ENCODE results near the gene GOLGA3. TPM values are rescaled to one million over a fixed set of nuclear protein-coding genes. Genes with fewer than 3 reads are reported as not detected.
"Not testable (repeated sequence)": the region's sequence is repeated elsewhere in the genome, so short reads cannot be mapped to it uniquely, and the experiment has no call there.

The GOLGA3 gene
- total RNA-seq, 1 donor from 2014 or later = 64.5 TPM

DNA sequence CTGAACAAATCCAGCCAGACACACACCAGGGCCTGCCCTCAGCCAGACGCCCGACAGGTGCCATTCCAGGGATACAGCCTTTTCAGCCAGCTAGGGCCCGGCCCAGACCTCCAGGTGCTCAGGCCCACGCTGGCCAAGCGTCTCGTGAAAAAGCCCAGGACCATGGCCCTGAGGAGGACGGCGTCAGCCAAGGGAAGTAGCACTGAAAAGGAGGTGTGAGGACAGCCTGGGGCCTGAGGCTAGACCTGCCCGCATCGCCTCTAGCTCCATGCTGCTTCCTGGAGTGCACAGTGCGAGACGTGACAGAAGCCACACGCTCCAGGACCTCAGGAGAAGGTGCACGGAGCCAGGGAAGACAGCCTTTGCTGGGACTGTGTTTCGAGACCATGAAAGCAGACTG lies 29.8 kb downstream of the GOLGA3 start:
- no peak overlapping the region for H3K4me3 Mint-ChIP-seq (ENCODE audit: low read depth)
- H3K27ac Mint-ChIP-seq = no peak overlapping the region
- intact Hi-C loops (cut with micrococcal nuclease) = no loop called here
- no peaks in the 10 kb centered on the region for H3K4me1 Mint-ChIP-seq (ENCODE audit: low read depth)
- no peak for DNase-seq (ENCODE audit: low spot score)
- peaks cover 69% of the 10 kb centered on the region for H3K36me3 Mint-ChIP-seq (ENCODE audit: low read depth)
- no peaks in the 10 kb centered on the region for H3K27me3 Mint-ChIP-seq (ENCODE audit: low read depth)
- H3K9me3 Mint-ChIP-seq = no peaks in the 10 kb centered on the region

DNA sequence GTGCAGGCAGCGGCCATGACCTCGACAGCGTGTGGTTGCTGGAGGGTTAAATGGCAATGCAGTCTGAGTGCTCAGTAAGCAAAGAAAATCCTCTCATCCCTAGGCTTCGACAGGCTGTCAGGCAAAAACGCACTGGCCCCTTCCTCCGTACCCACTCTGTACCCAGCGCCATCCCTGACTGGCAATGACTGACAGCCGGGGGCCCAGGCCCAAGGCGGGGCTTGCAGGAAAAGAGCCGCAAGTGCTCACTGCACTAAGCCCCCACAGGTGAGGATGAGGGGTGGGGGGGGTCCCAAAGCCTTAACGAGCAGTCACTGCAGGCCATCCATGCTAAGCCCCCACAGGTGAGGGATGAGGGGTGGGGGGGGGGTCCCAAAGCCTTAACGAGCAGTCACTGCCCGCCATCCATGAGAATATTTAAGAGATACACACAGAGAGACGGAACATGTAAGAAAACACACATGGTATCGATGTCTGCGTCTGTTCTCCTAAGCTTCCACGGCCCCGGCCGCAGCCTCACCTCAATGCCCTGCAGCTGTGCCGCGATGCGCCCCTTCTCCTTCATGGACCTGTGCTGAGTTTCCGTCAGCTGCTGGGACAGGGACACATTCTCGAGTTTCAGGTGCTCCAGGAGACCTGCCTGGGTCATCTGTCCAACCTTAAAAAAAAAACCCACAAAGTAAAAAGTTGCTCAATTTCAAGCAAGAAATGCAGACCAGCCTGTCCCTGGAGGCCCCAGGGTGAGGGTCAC lies 30.7 kb downstream of the GOLGA3 start:
- no peaks in the 10 kb centered on the region for H3K9me3 Mint-ChIP-seq
- intact Hi-C loops (cut with micrococcal nuclease) = no loop called here
- no peak overlapping the region for H3K4me3 Mint-ChIP-seq (ENCODE audit: low read depth)
- no peaks in the 10 kb centered on the region for H3K4me1 Mint-ChIP-seq (ENCODE audit: low read depth)
- peaks cover 63% of the 10 kb centered on the region for H3K36me3 Mint-ChIP-seq (ENCODE audit: low read depth)
- no peak for DNase-seq (ENCODE audit: low spot score)
- no peaks in the 10 kb centered on the region for H3K27me3 Mint-ChIP-seq (ENCODE audit: low read depth)
- H3K27ac Mint-ChIP-seq = no peak overlapping the region

GRCh38 chr12:132795847-132796246 lies 32.8 kb downstream of the GOLGA3 start:
- intact Hi-C loops (cut with micrococcal nuclease) = no loop called here
- Mint-ChIP-seq H3K4me3 (ENCODE audit: low read depth) (no peak overlapping the region), H3K4me1 (ENCODE audit: low read depth) (no peaks in the 10 kb centered on the region), H3K27me3 (ENCODE audit: low read depth) (no peaks in the 10 kb centered on the region), H3K9me3 (no peaks in the 10 kb centered on the region), H3K27ac (no peak overlapping the region), H3K36me3 (ENCODE audit: low read depth) (peaks cover 61% of the 10 kb centered on the region)
- no peak for DNase-seq (ENCODE audit: low spot score)

DNA sequence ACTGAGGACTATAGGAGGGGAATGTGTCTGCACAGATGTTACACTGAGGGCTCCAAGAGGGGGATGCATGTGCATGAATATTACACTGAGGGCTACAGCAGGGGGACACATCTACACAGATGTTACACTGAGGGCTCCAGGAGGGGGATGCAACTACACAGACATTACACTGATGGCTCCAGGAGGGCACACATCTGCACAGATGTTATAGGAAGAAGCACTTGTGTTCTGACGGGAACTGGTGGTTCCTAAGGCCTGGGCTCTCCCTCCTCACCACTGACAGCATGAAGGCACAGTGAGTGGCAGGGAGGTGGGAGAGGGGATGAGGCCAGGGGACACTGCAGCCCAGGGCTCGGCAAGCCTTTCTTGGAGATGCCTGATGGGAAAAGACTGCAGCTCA lies 36.7 kb downstream of the GOLGA3 start:
- H3K4me3 Mint-ChIP-seq (ENCODE audit: low read depth); DNase-seq (ENCODE audit: low spot score); H3K27me3 Mint-ChIP-seq (ENCODE audit: low read depth); H3K4me1 Mint-ChIP-seq (ENCODE audit: low read depth); intact Hi-C loops (cut with micrococcal nuclease); H3K9me3 Mint-ChIP-seq; H3K27ac Mint-ChIP-seq: not testable (repeated sequence)
- H3K36me3 Mint-ChIP-seq (ENCODE audit: low read depth) = peaks cover 68% of the 10 kb centered on the region

GRCh38 chr12:132789099-132789471 lies 39.6 kb downstream of the GOLGA3 start:
- H3K9me3 Mint-ChIP-seq = no peaks in the 10 kb centered on the region
- DNase-seq (ENCODE audit: low spot score) = no peak

GRCh38 chr12:132788375-132789098 lies 40.1 kb downstream of the GOLGA3 start:
- Mint-ChIP-seq H3K27ac (no peak overlapping the region), H3K4me3 (ENCODE audit: low read depth) (no peak overlapping the region), H3K36me3 (ENCODE audit: low read depth) (peaks cover 66% of the 10 kb centered on the region), H3K9me3 (no peaks in the 10 kb centered on the region), H3K4me1 (ENCODE audit: low read depth) (no peaks in the 10 kb centered on the region), H3K27me3 (ENCODE audit: low read depth) (no peaks in the 10 kb centered on the region)
- intact Hi-C loops (cut with micrococcal nuclease) = no loop called here
- DNase-seq (ENCODE audit: low spot score) = no peak

More at GRCh38 chr12:132789099-132789471, 39.6 kb downstream of the GOLGA3 start:
- intact Hi-C loops (cut with micrococcal nuclease) = no loop called here
- Mint-ChIP-seq H3K4me1 (ENCODE audit: low read depth) (no peaks in the 10 kb centered on the region), H3K27ac (no peak overlapping the region), H3K36me3 (ENCODE audit: low read depth) (peaks cover 67% of the 10 kb centered on the region), H3K27me3 (ENCODE audit: low read depth) (no peaks in the 10 kb centered on the region), H3K4me3 (ENCODE audit: low read depth) (no peak overlapping the region)

- intact Hi-C loops (cut with micrococcal nuclease) = no loop called here
- Mint-ChIP-seq H3K27me3 (ENCODE audit: low read depth) (no peaks in the 10 kb centered on the region), H3K9me3 (no peaks in the 10 kb centered on the region), H3K4me3 (ENCODE audit: low read depth) (no peak overlapping the region), H3K36me3 (ENCODE audit: low read depth) (peaks cover 70% of the 10 kb centered on the region), H3K4me1 (ENCODE audit: low read depth) (no peaks in the 10 kb centered on the region), H3K27ac (no peak overlapping the region)
- DNase-seq (ENCODE audit: low spot score) = no peak
Measured at GRCh38 chr12:132787877-132788276, 40.8 kb downstream of the GOLGA3 start.

DNA sequence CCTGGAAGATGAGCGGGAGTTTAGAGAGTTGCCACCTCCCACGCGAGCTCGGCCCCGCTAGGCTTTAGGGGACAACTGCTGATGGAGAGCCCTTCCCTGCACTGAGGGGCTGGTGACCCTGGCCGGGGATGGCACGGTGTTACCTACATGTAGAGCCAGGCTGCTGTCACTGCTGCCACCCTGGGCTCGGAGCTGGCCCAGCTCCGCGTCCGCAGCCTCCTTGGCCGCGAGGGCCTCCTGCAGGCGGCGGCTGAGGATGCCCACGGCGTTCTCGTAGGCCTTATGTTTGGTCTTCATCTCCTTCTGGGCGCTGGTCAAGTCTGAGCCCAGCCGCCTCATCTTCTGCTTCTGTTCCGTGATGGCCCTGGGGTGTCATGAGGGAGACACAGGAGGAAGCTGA lies 42.5 kb downstream of the GOLGA3 start:
- Mint-ChIP-seq H3K27me3 (ENCODE audit: low read depth) (no peaks in the 10 kb centered on the region), H3K36me3 (ENCODE audit: low read depth) (peaks cover 66% of the 10 kb centered on the region), H3K27ac (no peak overlapping the region), H3K4me1 (ENCODE audit: low read depth) (no peaks in the 10 kb centered on the region), H3K9me3 (no peaks in the 10 kb centered on the region), H3K4me3 (ENCODE audit: low read depth) (no peak overlapping the region)
- intact Hi-C loops (cut with micrococcal nuclease) = no loop called here
- DNase-seq (ENCODE audit: low spot score) = no peak

GRCh38 chr12:132784580-132784979 lies 44.1 kb downstream of the GOLGA3 start:
- intact Hi-C loops (cut with micrococcal nuclease) = no loop called here
- Mint-ChIP-seq H3K27me3 (ENCODE audit: low read depth) (no peaks in the 10 kb centered on the region), H3K4me1 (ENCODE audit: low read depth) (no peaks in the 10 kb centered on the region), H3K27ac (no peak overlapping the region), H3K4me3 (ENCODE audit: low read depth) (no peak overlapping the region), H3K36me3 (ENCODE audit: low read depth) (peaks cover 76% of the 10 kb centered on the region), H3K9me3 (no peaks in the 10 kb centered on the region)
- no peak for DNase-seq (ENCODE audit: low spot score)

DNA sequence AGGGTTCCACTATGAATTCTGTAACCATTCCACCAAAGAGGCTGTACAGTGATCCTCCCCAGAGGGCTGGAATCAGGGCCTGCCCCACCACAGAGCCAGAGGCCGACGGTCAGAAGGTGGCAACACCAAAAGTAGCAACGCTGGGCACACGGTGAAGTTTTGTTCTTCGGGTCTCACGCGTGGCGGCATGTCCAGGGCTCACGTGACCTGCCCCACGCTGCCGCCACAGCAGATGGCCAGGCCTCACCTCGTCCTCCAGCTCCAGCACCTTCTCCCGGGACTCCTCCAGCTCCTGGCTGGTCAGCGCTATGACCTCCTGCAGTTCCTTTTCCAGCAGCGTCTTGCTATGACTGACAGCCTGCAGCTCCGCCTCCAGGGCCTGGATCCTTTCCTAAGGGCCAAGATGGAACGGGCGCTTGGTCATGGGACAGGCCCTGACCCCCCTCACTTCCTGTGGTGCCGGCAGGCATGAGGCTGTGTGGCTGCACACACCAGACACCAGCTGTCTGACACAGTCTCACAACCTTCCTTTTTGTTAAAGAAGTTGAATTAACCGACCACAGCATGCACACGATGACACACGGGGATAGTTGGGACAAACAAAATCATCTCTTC lies 44.6 kb downstream of the GOLGA3 start:
- H3K27ac Mint-ChIP-seq = no peak overlapping the region
- H3K4me1 Mint-ChIP-seq (ENCODE audit: low read depth) = no peaks in the 10 kb centered on the region
- H3K27me3 Mint-ChIP-seq (ENCODE audit: low read depth) = no peaks in the 10 kb centered on the region
- peaks cover 74% of the 10 kb centered on the region for H3K36me3 Mint-ChIP-seq (ENCODE audit: low read depth)
- no peak overlapping the region for H3K4me3 Mint-ChIP-seq (ENCODE audit: low read depth)
- no peak for DNase-seq (ENCODE audit: low spot score)
- no peaks in the 10 kb centered on the region for H3K9me3 Mint-ChIP-seq
- intact Hi-C loops (cut with micrococcal nuclease) = no loop called here

- Mint-ChIP-seq H3K4me3 (ENCODE audit: low read depth) (no peak overlapping the region), H3K27me3 (ENCODE audit: low read depth) (no peaks in the 10 kb centered on the region), H3K9me3 (no peaks in the 10 kb centered on the region), H3K27ac (no peak overlapping the region), H3K4me1 (ENCODE audit: low read depth) (no peaks in the 10 kb centered on the region), H3K36me3 (ENCODE audit: low read depth) (peaks cover 68% of the 10 kb centered on the region)
- intact Hi-C loops (cut with micrococcal nuclease) = no loop called here
- no peak for DNase-seq (ENCODE audit: low spot score)
Measured at GRCh38 chr12:132781938-132782337, 46.7 kb downstream of the GOLGA3 start.

DNA sequence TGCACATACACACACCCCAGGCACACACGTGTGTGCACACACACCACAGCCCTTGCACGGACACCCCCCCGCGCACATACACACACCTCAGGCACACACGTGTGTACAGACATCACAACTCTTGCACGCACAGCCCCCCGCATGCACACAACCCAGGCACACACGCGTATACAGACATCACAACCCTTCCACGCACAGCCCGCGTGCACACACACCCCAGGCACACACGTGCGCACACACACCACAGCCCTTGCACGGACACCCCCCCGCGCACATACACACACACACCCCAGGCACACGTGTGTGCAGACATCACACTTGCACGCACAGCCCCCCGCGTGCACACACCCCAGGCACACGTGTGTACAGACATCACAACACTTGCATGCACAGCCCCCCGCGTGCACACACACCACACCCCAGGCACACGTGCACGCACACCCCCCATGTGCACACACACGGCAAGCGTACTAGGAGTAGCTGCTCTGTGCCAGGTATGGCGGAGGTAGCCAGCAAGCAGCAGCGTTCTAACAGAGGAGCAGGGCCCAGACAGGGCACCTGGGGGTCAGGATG lies 48.8 kb downstream of the GOLGA3 start:
- peaks cover 67% of the 10 kb centered on the region for H3K36me3 Mint-ChIP-seq (ENCODE audit: low read depth)

DNA sequence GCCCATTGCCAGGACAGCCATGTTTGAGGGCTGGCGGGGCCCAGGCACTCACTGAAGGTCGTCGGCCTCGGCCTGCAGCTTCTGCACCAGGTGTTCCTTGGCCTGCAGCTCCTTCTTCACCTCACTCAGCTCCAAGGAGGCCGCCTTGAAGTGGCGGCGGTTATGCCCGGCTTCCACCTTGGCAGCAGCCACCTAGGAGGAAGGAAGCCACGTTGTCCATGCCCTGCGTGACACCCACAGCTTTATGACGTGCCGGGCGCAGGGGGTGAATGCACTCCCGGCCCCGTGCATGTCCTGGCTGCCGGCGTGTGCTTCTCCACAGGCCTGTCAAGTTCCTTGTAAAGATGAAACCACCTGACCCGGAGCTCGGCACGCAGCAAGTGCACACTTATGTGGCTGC lies 51.1 kb downstream of the GOLGA3 start:
- intact Hi-C loops (cut with micrococcal nuclease) = no loop called here
- Mint-ChIP-seq H3K27ac (no peak overlapping the region), H3K36me3 (ENCODE audit: low read depth) (peaks cover 65% of the 10 kb centered on the region), H3K4me1 (ENCODE audit: low read depth) (peaks cover 2% of the 10 kb centered on the region), H3K27me3 (ENCODE audit: low read depth) (no peaks in the 10 kb centered on the region), H3K4me3 (ENCODE audit: low read depth) (no peak overlapping the region), H3K9me3 (no peaks in the 10 kb centered on the region)
- DNase-seq (ENCODE audit: low spot score) = no peak

More for the DNA sequence above, 48.8 kb downstream of the GOLGA3 start:
- H3K9me3 Mint-ChIP-seq = no peaks in the 10 kb centered on the region
- H3K27me3 Mint-ChIP-seq (ENCODE audit: low read depth) = no peaks in the 10 kb centered on the region
- H3K27ac Mint-ChIP-seq = no peak overlapping the region
- intact Hi-C loops (cut with micrococcal nuclease) = no loop called here
- H3K4me3 Mint-ChIP-seq (ENCODE audit: low read depth) = no peak overlapping the region
- no peaks in the 10 kb centered on the region for H3K4me1 Mint-ChIP-seq (ENCODE audit: low read depth)
- no peak for DNase-seq (ENCODE audit: low spot score)
